Measurements from ENCODE around the gene RSBN1.
"Not testable (repeated sequence)": the region's sequence is repeated elsewhere in the genome, so short reads cannot be mapped to it uniquely, and the experiment has no call there.

RSBN1 gene

GRCh38 chr1:113732802-113733201, 79.5 kb downstream of the RSBN1 start:
- no peak for DNase-seq

- DNase-seq: no peak
These were observed 91.3 kb downstream of the RSBN1 start for GRCh38 chr1:113721010-113721409.

DNA sequence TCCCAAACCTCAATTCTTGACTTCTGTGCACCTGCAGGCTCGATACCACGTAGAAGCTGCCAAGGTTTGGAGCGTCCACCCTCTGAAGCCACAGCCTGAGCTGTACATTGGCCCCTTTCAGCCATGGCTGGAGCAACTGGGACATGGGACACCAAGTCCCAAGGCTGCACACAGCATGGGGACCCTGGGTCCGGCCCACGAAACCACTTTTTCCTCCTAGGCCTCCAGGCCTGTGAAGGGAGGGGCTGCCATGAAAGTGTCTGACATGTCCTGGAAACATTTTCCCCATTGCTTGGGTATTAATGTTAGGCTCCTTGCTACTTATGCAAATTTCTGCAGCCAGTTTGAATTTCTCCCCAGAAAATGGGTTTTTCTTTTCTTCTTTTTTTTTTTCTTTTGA, 93.7 kb downstream of the RSBN1 start:
- not testable (repeated sequence) for DNase-seq

DNA sequence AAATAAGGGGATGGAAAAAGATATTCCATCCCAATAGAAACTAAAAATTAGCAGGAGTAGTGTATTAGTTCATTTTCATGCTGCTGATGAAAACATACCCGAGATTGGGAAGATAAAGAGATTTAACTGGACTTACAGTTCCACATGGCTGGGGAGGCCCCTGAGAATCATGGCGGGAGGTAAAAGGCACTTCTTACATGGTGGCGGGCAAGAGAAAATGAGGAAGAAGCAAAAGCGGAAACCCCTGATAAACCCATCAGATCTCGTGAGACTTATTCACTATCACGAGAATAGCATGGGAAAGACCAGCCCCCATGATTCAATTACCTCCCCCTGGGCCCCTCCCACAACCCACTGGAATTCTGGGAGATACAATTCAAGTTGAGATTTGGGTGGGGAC, 94.8 kb downstream of the RSBN1 start:
- not testable (repeated sequence) for DNase-seq

DNA sequence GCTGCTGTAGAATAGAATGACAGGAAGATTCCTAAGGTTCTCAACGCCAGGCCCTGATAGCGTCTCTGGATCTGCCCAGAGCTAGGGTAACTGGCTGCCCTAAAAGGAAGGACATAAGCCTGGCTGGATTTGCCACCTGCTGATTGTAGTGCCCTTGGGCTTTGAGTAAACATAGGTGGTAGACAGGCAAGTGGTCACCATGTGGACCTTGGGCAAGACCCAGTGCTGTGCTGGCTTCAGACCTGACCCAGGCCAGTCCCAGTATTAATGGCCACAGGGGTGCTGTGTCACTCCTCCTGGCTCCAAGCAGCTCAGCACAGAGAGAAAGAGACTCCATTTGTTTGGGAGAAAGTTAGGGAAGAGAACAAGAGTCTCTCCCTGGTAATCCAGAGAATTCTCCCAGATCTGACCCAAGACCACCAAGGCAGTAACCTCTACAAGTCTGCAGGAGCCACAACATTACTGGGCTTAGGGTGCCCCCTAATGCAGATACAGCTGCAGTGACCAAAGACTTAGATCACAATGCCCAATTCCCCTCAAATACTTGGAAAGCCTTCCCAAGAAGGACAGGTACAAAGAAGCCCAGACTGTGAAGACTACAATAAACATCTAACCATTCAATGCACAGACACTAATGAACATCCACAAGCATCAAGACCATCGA, 97.5 kb downstream of the RSBN1 start:
- DNase-seq: no peak
